ENCODE data around the gene SPEG. TPM values are rescaled to one million over a fixed set of nuclear protein-coding genes. Genes with fewer than 3 reads are reported as not detected.

SPEG gene
- total and polyA plus RNA-seq, 2 experiments from 2014 or later, result 12.6 to 32.4 TPM

DNA sequence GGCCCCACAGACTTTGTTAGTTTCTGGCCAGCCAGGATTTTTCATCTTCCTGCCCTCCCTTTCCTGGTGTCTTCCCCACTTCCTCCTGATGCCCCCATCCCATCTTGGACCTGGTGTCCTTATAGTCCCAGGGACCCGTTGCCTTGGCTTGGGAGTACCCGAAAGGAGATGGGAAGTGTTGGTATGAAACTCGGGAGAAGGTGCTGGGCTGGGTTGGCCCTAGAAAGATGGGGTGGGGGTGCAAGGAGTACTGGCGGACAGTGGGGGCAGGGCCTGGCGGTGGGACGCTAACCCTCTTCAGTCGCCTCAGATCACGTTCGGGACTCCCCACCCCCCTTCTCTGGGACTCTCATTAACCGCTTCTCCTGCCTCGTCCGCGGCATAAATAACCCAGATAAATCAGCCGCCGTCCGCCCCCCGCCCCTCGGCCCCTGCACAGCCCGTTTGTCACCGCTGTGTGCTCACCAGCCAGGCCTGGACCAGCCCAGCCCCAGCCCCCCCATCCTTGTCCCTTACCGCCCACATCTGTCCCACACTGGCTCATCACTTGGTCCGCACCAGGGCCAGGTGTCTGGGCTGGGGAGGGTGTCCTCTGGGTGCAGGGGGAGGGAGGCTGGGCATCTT is 76.0 kb downstream of the SPEG start:
- Histone ChIP-seq H3K4me1 (ENCODE audit: insufficient read depth) (peaks cover 70% of the 10 kb centered on the region), H3K9me2 (ENCODE audit: insufficient read depth) (no peaks in the 10 kb centered on the region), H3K79me2 (replicated peaks; ENCODE audit: insufficient read depth) (no peaks in the 10 kb centered on the region), H4K20me1 (replicated peaks; ENCODE audit: insufficient read depth) (no peaks in the 10 kb centered on the region), H3K4me3 (peak overlapping the region; percentile 67), H3K27ac (ENCODE audit: low read depth) (no peak overlapping the region), H3K27me3 (ENCODE audit: insufficient read depth) (peaks cover 52% of the 10 kb centered on the region), H3K4me2 (peak overlapping the region; percentile 92), H3F3A (replicated peaks; ENCODE audit: low read depth) (peaks cover 17% of the 10 kb centered on the region), H3K36me3 (ENCODE audit: insufficient read depth) (no peaks in the 10 kb centered on the region), H2AFZ (peak overlapping the region; percentile 38; the same call in 1 of the 2 replicates)
- Mint-ChIP-seq H3K9me3 (no peaks in the 10 kb centered on the region), H3K4me1 (peaks cover 72% of the 10 kb centered on the region), H3K27me3 (ENCODE audit: insufficient read depth, low read depth, poor library complexity) (peaks cover 64% of the 10 kb centered on the region), H3K36me3 (ENCODE audit: low read depth) (no peaks in the 10 kb centered on the region), H3K4me3 (peak overlapping the region; percentile 68), H3K27ac (no peak overlapping the region)
- DNase-seq (ENCODE audit: low spot score) (peak; percentile 45), ATAC-seq (no peak)
- TF ChIP-seq EZH2 (IDR thresholded peaks at IDR 0.05; ENCODE audit: low read depth, unreplicated experiment) (no peak), POLR2AphosphoS5 (IDR thresholded peaks at IDR 0.05; ENCODE audit: low read depth) (no peak; the same call in 1 of the 2 replicates), ZNF331 (CRISPR knock-in tag; IDR thresholded peaks at IDR 0.05; ENCODE audit: low read depth) (no peak), EZH2phosphoT487 (IDR thresholded peaks at IDR 0.05; ENCODE audit: unreplicated experiment) (no peak), CREB1 (CRISPR knock-in tag; IDR thresholded peaks at IDR 0.05; ENCODE audit: low read depth) (no peak), NANOG (IDR thresholded peaks at IDR 0.05; ENCODE audit: borderline replicate concordance) (no peak), STAT1 (IDR thresholded peaks at IDR 0.05; ENCODE audit: unreplicated experiment) (no peak), JUNB (IDR thresholded peaks at IDR 0.05; ENCODE audit: unreplicated experiment) (no peak)
- TF ChIP-seq, protein P1, sequence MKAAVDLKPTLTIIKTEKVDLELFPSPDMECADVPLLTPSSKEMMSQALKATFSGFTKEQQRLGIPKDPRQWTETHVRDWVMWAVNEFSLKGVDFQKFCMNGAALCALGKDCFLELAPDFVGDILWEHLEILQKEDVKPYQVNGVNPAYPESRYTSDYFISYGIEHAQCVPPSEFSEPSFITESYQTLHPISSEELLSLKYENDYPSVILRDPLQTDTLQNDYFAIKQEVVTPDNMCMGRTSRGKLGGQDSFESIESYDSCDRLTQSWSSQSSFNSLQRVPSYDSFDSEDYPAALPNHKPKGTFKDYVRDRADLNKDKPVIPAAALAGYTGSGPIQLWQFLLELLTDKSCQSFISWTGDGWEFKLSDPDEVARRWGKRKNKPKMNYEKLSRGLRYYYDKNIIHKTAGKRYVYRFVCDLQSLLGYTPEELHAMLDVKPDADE (IDR thresholded peaks at IDR 0.05), result no peak
- TF ChIP-seq, protein P2, sequence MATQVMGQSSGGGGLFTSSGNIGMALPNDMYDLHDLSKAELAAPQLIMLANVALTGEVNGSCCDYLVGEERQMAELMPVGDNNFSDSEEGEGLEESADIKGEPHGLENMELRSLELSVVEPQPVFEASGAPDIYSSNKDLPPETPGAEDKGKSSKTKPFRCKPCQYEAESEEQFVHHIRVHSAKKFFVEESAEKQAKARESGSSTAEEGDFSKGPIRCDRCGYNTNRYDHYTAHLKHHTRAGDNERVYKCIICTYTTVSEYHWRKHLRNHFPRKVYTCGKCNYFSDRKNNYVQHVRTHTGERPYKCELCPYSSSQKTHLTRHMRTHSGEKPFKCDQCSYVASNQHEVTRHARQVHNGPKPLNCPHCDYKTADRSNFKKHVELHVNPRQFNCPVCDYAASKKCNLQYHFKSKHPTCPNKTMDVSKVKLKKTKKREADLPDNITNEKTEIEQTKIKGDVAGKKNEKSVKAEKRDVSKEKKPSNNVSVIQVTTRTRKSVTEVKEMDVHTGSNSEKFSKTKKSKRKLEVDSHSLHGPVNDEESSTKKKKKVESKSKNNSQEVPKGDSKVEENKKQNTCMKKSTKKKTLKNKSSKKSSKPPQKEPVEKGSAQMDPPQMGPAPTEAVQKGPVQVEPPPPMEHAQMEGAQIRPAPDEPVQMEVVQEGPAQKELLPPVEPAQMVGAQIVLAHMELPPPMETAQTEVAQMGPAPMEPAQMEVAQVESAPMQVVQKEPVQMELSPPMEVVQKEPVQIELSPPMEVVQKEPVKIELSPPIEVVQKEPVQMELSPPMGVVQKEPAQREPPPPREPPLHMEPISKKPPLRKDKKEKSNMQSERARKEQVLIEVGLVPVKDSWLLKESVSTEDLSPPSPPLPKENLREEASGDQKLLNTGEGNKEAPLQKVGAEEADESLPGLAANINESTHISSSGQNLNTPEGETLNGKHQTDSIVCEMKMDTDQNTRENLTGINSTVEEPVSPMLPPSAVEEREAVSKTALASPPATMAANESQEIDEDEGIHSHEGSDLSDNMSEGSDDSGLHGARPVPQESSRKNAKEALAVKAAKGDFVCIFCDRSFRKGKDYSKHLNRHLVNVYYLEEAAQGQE (IDR thresholded peaks at IDR 0.05; ENCODE audit: unreplicated experiment), result no peak
- TF ChIP-seq, protein P3, sequence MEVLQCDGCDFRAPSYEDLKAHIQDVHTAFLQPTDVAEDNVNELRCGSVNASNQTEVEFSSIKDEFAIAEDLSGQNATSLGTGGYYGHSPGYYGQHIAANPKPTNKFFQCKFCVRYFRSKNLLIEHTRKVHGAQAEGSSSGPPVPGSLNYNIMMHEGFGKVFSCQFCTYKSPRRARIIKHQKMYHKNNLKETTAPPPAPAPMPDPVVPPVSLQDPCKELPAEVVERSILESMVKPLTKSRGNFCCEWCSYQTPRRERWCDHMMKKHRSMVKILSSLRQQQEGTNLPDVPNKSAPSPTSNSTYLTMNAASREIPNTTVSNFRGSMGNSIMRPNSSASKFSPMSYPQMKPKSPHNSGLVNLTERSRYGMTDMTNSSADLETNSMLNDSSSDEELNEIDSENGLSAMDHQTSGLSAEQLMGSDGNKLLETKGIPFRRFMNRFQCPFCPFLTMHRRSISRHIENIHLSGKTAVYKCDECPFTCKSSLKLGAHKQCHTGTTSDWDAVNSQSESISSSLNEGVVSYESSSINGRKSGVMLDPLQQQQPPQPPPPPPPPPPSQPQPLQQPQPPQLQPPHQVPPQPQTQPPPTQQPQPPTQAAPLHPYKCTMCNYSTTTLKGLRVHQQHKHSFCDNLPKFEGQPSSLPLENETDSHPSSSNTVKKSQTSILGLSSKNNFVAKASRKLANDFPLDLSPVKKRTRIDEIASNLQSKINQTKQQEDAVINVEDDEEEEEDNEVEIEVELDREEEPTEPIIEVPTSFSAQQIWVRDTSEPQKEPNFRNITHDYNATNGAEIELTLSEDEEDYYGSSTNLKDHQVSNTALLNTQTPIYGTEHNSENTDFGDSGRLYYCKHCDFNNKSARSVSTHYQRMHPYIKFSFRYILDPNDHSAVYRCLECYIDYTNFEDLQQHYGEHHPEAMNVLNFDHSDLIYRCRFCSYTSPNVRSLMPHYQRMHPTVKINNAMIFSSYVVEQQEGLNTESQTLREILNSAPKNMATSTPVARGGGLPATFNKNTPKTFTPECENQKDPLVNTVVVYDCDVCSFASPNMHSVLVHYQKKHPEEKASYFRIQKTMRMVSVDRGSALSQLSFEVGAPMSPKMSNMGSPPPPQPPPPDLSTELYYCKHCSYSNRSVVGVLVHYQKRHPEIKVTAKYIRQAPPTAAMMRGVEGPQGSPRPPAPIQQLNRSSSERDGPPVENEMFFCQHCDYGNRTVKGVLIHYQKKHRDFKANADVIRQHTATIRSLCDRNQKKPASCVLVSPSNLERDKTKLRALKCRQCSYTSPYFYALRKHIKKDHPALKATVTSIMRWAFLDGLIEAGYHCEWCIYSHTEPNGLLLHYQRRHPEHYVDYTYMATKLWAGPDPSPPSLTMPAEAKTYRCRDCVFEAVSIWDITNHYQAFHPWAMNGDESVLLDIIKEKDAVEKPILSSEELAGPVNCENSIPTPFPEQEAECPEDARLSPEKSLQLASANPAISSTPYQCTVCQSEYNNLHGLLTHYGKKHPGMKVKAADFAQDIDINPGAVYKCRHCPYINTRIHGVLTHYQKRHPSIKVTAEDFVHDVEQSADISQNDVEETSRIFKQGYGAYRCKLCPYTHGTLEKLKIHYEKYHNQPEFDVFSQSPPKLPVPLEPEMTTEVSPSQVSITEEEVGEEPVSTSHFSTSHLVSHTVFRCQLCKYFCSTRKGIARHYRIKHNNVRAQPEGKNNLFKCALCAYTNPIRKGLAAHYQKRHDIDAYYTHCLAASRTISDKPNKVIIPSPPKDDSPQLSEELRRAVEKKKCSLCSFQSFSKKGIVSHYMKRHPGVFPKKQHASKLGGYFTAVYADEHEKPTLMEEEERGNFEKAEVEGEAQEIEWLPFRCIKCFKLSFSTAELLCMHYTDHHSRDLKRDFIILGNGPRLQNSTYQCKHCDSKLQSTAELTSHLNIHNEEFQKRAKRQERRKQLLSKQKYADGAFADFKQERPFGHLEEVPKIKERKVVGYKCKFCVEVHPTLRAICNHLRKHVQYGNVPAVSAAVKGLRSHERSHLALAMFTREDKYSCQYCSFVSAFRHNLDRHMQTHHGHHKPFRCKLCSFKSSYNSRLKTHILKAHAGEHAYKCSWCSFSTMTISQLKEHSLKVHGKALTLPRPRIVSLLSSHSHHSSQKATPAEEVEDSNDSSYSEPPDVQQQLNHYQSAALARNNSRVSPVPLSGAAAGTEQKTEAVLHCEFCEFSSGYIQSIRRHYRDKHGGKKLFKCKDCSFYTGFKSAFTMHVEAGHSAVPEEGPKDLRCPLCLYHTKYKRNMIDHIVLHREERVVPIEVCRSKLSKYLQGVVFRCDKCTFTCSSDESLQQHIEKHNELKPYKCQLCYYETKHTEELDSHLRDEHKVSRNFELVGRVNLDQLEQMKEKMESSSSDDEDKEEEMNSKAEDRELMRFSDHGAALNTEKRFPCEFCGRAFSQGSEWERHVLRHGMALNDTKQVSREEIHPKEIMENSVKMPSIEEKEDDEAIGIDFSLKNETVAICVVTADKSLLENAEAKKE (CRISPR knock-in tag; IDR thresholded peaks at IDR 0.05), result no peak
- TF ChIP-seq, protein P4, sequence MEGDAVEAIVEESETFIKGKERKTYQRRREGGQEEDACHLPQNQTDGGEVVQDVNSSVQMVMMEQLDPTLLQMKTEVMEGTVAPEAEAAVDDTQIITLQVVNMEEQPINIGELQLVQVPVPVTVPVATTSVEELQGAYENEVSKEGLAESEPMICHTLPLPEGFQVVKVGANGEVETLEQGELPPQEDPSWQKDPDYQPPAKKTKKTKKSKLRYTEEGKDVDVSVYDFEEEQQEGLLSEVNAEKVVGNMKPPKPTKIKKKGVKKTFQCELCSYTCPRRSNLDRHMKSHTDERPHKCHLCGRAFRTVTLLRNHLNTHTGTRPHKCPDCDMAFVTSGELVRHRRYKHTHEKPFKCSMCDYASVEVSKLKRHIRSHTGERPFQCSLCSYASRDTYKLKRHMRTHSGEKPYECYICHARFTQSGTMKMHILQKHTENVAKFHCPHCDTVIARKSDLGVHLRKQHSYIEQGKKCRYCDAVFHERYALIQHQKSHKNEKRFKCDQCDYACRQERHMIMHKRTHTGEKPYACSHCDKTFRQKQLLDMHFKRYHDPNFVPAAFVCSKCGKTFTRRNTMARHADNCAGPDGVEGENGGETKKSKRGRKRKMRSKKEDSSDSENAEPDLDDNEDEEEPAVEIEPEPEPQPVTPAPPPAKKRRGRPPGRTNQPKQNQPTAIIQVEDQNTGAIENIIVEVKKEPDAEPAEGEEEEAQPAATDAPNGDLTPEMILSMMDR (conservative IDR thresholded peaks at IDR 0.05; ENCODE audit: low read depth in 2 of 2), result no peak

Data from GM23338 (cell line).